ENCODE data around the gene RHEBL1. TPM values are rescaled to one million over a fixed set of nuclear protein-coding genes. Genes with fewer than 3 reads are reported as not detected.

Gene RHEBL1
- 1.9 and 2.2 TPM in 2 replicates for total RNA-seq

DNA sequence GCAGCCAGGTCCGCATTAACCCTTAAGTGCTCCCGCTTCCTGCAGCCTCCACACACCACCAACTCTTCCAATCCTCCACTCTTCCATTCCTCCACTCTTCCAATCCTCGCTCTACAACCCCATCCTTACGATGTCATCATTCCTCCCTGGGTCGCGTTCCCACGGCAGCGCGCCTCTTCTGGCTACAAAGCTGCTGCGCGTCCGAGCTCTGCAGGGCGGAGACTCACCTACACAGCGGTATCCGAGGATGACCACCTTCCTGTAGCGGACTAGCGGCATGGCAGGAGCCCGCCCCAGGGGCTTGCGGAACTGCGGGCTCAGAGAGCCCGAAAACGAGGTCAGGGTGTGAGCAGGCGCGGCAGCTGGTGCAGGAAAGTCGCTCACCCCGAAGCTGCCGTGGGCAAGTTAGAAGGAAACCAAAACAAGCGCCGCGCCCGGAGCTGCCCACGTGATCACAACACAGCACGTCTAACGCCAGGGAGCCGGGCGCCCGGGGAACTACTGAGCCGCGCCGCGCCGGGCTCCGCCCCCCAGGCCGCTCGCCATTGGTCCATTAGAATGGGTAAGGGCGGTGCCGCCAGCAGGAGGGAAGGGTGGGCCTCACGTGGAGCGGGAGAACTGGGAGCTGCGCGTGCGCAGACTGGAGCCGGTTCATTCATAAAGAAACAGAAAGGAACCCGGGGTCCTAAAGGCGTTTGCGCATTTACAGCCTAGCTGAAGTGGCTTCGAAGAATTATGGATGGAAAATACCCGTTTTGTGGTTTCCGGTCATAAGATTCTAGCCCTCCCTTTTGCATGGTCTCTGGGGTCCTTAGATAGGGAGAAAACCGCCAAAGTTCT, at the start of gene RHEBL1:
Gene RHEBL1, minus strand, starts transcription at position 473 of the 840 bp plus-strand sequence. Its CDS starts 194 bp downstream, at position 279.
- DNase-seq (ENCODE audit: low read depth in 2 of 2), result peak; percentile 90 to 97

DNA sequence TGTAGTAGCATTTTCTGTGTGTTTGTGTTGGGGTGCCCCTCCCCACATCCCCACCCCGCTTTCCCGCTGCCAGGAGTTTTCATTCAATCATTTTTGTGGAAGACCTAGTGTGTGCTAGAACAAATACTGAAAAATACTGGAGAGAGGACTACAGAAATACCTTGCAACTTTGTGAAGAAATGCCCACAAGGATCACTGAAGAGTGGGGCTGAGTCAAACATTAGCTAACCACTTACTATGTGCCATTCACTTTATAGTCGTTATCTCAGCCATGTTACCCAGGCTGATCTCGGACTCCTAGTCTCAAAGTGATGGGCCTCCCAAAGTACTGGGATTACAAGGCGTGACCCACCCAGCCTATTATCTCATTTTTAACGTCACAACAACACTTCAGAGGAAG, 41.4 kb upstream of the RHEBL1 start:
- DNase-seq (ENCODE audit: low read depth in 2 of 2), result no peak

- DNase-seq (ENCODE audit: low read depth in 2 of 2), result peak; percentile 96 to 99
Measured at GRCh38 chr12:49110464-49111155, 40.8 kb upstream of the RHEBL1 start, which contains the start of gene LMBR1L. LMBR1L (minus strand) TSS chr12:49110847; CDS start chr12:49110555, 292 bp downstream.

GRCh38 chr12:49109641-49110463, 40.1 kb upstream of the RHEBL1 start:
- peak in 1 of 2 donors; percentile 66 for DNase-seq (ENCODE audit: low read depth in 2 of 2)

DNA sequence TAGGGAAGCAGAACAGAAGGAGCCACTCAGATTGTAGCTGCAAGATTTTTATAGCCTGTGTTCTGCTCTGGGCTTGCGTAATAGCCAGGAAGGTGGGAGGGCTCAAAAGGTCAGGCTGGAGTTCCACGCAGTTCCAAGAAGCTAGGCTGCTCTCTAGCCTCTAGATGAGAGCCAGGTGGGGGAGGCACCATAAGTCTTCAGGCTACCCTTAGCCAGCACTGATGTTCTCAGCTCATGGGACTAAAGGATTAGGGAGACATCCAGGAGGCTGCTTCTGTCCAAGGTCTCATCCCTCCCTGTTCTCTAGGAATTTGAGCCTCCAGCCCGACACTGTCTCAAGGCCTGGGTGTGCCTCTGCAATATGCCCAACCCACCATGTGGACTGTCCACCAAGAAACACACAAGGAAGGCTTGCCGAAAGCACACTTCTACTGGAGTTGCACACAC, 39.2 kb upstream of the RHEBL1 start:
- DNase-seq (ENCODE audit: low read depth in 2 of 2), result no peak

GRCh38 chr12:49105504-49106084, 35.8 kb upstream of the RHEBL1 start:
- peak; percentile 55 to 83 for DNase-seq (ENCODE audit: low read depth in 2 of 2)

DNA sequence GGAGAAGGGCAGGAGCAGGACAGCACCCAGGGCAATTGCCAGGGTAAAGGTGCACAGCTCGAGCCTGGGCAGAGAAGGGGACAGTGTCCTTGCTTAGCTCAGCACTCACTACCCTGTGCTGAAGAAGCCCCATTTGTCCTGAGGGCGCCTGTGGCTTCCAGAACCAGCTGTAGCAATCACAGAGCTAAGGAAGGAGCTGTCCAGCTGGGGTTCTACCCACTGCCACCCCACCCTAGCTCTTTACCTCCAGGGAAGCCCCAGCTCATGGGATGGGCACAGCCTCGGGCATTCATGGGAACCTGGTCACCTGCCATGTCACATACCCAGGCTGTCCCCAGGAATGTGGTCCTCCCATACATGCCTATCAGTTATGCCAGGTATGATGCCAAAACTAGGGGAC, 35.0 kb upstream of the RHEBL1 start:
- DNase-seq (ENCODE audit: low read depth in 2 of 2), result no peak

GRCh38 chr12:49100380-49100779, 30.6 kb upstream of the RHEBL1 start:
- no peak for DNase-seq (ENCODE audit: low read depth in 2 of 2)

DNA sequence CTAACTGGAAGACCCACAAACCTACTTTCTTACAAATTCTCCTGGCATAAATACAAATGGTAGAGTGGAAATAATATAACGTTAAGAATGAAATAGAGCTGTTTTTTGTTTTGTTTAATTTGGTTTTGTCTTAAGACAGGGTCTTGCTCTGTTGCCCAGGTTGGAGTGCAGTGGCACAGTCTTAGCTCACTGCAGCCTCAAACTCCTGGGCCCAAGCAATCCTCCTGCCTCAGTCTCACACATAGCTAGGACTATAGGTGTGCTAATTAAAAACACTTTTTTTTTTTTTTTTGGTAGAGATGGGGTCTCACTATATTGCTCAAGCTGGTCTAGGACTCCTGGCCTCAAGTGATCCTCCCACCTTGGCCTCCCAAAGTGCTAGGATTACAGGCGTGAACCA, 28.9 kb upstream of the RHEBL1 start:
- DNase-seq (ENCODE audit: low read depth in 2 of 2), result no peak

- peak in 1 of 2 donors; percentile 59 for DNase-seq (ENCODE audit: low read depth in 2 of 2)
Measured at GRCh38 chr12:49098035-49098451, 28.3 kb upstream of the RHEBL1 start.

DNA sequence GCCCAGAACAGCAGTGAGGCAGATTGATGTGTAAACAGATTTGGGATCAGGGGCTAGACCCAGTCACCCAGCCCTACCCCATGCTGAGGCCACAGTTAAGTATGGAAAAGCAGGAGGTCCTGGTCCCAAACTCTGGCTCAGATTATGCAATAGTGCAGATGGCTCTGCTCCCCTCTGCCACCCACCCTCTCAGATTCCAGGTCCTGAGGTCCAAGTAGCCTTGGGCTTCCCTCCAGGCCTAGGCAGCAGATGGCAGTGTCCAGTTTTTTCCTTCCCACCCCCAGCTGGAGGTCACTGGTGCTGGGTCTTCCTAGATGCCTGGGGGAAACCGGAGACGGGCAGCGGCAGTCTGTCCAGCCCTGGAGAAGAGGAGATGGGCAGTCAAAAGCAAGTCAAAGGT, 27.6 kb upstream of the RHEBL1 start:
- no peak for DNase-seq (ENCODE audit: low read depth in 2 of 2)

DNA sequence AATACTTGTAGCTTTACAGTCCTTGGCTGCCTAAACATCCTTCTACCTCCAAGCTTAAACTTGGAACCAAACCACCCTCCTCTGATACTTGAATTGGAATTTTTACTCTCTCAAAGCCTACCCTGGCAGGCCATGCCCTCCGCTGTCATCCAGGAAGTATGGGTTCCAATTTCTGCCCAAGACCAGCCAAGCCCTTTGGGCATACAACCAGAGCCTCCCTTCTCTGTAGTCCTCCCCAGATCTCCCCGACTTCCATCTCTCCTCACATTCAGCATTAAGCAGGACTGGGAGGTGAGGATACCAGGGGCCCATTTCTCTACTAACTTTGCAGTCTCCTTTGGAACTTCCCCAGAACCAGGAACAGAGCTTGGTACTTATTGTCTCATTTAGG, 25.2 kb upstream of the RHEBL1 start:
- DNase-seq (ENCODE audit: low read depth in 2 of 2), result no peak

GRCh38 chr12:49094160-49094974, 24.6 kb upstream of the RHEBL1 start, which contains the start of gene DHH:
DHH (minus strand) TSS chr12:49094801; CDS start chr12:49094512, 289 bp downstream.
- DNase-seq (ENCODE audit: low read depth in 2 of 2), result peak in 1 of 2 donors; percentile 55

DNA sequence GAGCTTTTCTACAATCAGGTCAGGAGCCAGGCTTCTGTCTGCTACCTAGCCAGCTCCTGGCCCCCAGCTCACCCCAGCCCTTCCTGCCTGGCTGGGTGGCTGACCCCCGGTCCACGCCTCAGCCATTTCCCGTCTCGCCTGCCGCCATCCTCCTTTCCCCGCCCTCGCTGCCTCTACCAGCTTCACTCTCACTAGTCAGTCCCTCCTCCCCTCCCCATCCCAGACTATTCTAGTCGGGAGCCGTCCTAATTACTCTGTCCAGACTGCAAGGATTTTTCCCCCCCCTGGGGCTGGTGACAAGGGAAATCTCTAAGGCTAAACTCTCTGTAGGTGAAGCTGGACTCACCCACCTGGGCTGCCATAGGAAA, 24.0 kb upstream of the RHEBL1 start:
- peak in 1 of 2 donors; percentile 48 for DNase-seq (ENCODE audit: low read depth in 2 of 2)

- DNase-seq (ENCODE audit: low read depth in 2 of 2), result no peak
Measured at GRCh38 chr12:49092816-49093406, 23.1 kb upstream of the RHEBL1 start.

GRCh38 chr12:49092086-49092815, 22.5 kb upstream of the RHEBL1 start:
- DNase-seq (ENCODE audit: low read depth in 2 of 2), result peak in 1 of 2 donors; percentile 48

- DNase-seq (ENCODE audit: low read depth in 2 of 2), result no peak
Measured at GRCh38 chr12:49091836-49092085, 22.0 kb upstream of the RHEBL1 start.

GRCh38 chr12:49091056-49091835, 21.5 kb upstream of the RHEBL1 start:
- DNase-seq (ENCODE audit: low read depth in 2 of 2), result no peak
